ENCODE results near the gene CDK9. TPM values are rescaled to one million over a fixed set of nuclear protein-coding genes. Genes with fewer than 3 reads are reported as not detected.

CDK9 gene
- total RNA-seq, 6 experiments from 2014 or later: 52.0 to 61.3 (median 56.2) TPM

GRCh38 chr9:127773272-127773671, 12.6 kb upstream of the CDK9 start:
- peaks cover 25% of the 10 kb centered on the region for H3K27me3 Mint-ChIP-seq (ENCODE audit: insufficient read depth)
- no peak overlapping the region for H3K4me3 Mint-ChIP-seq
- H3K4me1 Mint-ChIP-seq (ENCODE audit: low read depth): peaks cover 8% of the 10 kb centered on the region
- no peak for TF ChIP-seq CTCF (IDR thresholded peaks at IDR 0.05)
- H3K9me3 Mint-ChIP-seq: no peaks in the 10 kb centered on the region
- H3K36me3 Mint-ChIP-seq (ENCODE audit: low read depth): no peaks in the 10 kb centered on the region
- no peak for DNase-seq
- H3K27ac Mint-ChIP-seq: no peak overlapping the region

- H3K4me1 Mint-ChIP-seq (ENCODE audit: low read depth): peaks cover 8% of the 10 kb centered on the region
- TF ChIP-seq CTCF (IDR thresholded peaks at IDR 0.05): no peak
- peaks cover 22% of the 10 kb centered on the region for H3K27me3 Mint-ChIP-seq (ENCODE audit: insufficient read depth)
- DNase-seq: no peak
- H3K27ac Mint-ChIP-seq: no peak overlapping the region
- H3K9me3 Mint-ChIP-seq: no peaks in the 10 kb centered on the region
- H3K36me3 Mint-ChIP-seq (ENCODE audit: low read depth): no peaks in the 10 kb centered on the region
- H3K4me3 Mint-ChIP-seq: no peak overlapping the region
Observed at GRCh38 chr9:127773981-127774380, 11.9 kb upstream of the CDK9 start.

GRCh38 chr9:127776195-127776923, 9.5 kb upstream of the CDK9 start:
- TF ChIP-seq CTCF (IDR thresholded peaks at IDR 0.05): no peak
- Mint-ChIP-seq H3K27ac (no peak overlapping the region), H3K27me3 (ENCODE audit: insufficient read depth) (peaks cover 19% of the 10 kb centered on the region), H3K9me3 (no peaks in the 10 kb centered on the region), H3K4me1 (ENCODE audit: low read depth) (no peaks in the 10 kb centered on the region; the same call in 1 of the 2 replicates), H3K4me3 (no peak overlapping the region), H3K36me3 (ENCODE audit: low read depth) (no peaks in the 10 kb centered on the region)
- DNase-seq: no peak

GRCh38 chr9:127776924-127777289, 8.9 kb upstream of the CDK9 start:
- H3K9me3 Mint-ChIP-seq: no peaks in the 10 kb centered on the region
- H3K4me3 Mint-ChIP-seq: no peak overlapping the region
- no peak overlapping the region for H3K27ac Mint-ChIP-seq
- H3K4me1 Mint-ChIP-seq (ENCODE audit: low read depth): no peaks in the 10 kb centered on the region
- TF ChIP-seq CTCF (IDR thresholded peaks at IDR 0.05): no peak
- DNase-seq: no peak
- H3K36me3 Mint-ChIP-seq (ENCODE audit: low read depth): no peaks in the 10 kb centered on the region
- peaks cover 21% of the 10 kb centered on the region for H3K27me3 Mint-ChIP-seq (ENCODE audit: insufficient read depth)

GRCh38 chr9:127777368-127777980, 8.4 kb upstream of the CDK9 start:
- DNase-seq: no peak
- Mint-ChIP-seq H3K9me3 (no peaks in the 10 kb centered on the region), H3K27me3 (ENCODE audit: insufficient read depth) (peaks cover 21% of the 10 kb centered on the region), H3K36me3 (ENCODE audit: low read depth) (no peaks in the 10 kb centered on the region), H3K4me1 (ENCODE audit: low read depth) (no peaks in the 10 kb centered on the region), H3K27ac (no peak overlapping the region), H3K4me3 (no peak overlapping the region)
- no peak for TF ChIP-seq CTCF (IDR thresholded peaks at IDR 0.05)

Data from HFFc6 (cell line).